GM12892 (cell line): Measurements from ENCODE around the gene SLC35C1.

Experiments used
- POLR2A ChIP-seq: IDR thresholded peaks from 2 replicates; pipeline ENCODE4 v1.6.1; 2011; ENCODE audit warnings: low read depth, low read length, control low read depth
- POLR2AphosphoS5 ChIP-seq: IDR thresholded peaks from 2 replicates; pipeline ENCODE4 v1.6.1; 2011; ENCODE audit warnings: low read depth, low read length, control low read depth
- TAF1 ChIP-seq: IDR thresholded peaks from 2 replicates; pipeline ENCODE4 v1.6.1; 2011; ENCODE audit warnings: low read depth, mild to moderate bottlenecking, control low read depth, low read length, borderline replicate concordance

DNA sequence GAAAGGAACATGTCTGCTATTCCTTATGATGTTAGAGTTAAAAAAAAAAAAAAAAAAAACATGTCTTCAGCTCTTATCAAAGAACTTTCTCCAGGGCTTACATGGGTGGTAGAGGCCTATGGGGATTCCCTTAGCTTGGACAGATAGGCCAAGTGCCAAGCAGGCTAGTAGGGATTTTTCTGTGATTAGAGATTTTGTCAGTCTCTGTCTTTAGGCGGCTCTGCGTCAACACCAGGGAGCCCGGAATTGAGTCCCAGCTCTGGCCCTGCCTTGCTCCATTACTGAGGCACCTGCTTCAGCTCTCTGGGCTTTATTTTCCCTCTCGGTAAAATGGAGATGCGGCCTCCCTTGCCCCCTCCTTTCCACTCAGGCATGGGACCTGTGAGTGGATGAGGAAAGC is 55.4 kb downstream of the SLC35C1 start:
- TF ChIP-seq POLR2AphosphoS5: no peak
- TF ChIP-seq POLR2A: no peak
- TF ChIP-seq TAF1: no peak
